Erythroblast (primary cell): ENCODE results near the gene TTC33.

Experiments used
- GATA1 ChIP-seq: IDR thresholded peaks from 2 replicates; pipeline ENCODE4 v1.6.1; 2011; ENCODE audit warnings: low read depth, mild to moderate bottlenecking, control low read depth, low read length, moderate library complexity
- POLR2A ChIP-seq: IDR thresholded peaks from 2 replicates; pipeline ENCODE4 v1.6.1; 2011; ENCODE audit warnings: mild to moderate bottlenecking, low read length

DNA sequence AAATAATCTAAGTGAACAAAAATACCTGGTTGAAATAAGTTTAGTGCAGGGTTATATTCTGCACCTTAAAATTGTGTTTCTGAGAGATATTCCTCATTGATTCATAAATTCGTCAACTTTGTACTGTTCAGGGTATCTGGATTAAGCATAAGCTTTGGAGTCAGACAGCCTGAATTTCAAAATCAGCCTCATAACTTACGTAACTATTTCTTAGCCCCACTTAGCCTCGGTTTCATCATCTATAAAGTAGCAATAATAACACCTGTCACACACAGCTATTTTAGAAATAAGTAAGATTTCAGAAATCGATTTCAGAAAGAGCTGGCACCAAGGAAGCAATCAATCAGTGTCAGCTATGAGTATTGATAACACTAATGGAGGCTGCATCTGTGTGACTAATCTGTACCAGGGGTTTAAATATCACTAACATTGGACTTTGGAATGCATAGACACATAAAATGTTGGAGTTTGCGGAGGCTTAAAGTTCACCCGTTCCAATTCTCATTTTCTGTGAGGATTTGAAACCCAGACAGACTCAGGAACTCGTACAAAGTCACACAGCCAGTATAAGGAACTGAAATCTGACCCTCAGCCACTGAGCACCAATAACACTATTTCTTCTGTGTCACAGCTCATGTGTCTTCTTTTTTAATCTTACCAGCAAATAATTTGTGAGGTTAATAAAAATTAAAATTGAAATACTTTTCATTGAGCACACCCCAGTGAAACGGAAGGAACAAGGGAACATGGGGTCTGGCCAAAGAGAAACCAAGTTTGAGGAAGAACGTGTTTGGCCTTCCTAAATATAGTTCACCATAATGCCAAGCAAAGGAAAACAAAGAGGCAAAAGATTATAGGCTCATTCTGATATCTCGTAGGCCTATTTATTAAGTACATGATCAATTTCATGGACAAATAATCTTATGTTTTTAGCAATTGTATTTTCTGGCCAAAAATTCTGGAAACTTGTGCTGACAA lies 270.5 kb downstream of the TTC33 start:
- TF ChIP-seq POLR2A = no peak
- no peak for TF ChIP-seq GATA1
